Measurements from ENCODE around the gene SLA2. TPM values are rescaled to one million over a fixed set of nuclear protein-coding genes. Genes with fewer than 3 reads are reported as not detected.

SLA2 gene
- total RNA-seq, 1 experiment from 2014 or later: 0.13 TPM

- ATAC-seq: no peak
- in situ Hi-C loops (cut with HindIII; ENCODE audit: low pct_unique_long_range_greater_than_20kb, low sequenced_read_pairs): no loop called here
Measured at GRCh38 chr20:36653456-36653855, 7.5 kb upstream of the SLA2 start.

GRCh38 chr20:36647196-36648121, 1.5 kb upstream of the SLA2 start:
- ATAC-seq: no peak
- ChIA-PET POLR2A (no interaction called here), CTCF (no interaction called here)
- TF ChIP-seq TCF7L2 (IDR thresholded peaks at IDR 0.05; ENCODE audit: low read depth, low read length) (no peak), SIN3A (IDR thresholded peaks at IDR 0.05; ENCODE audit: borderline replicate concordance, insufficient read depth, low read depth, low read length) (no peak), POLR2AphosphoS5 (IDR thresholded peaks at IDR 0.05; ENCODE audit: low read depth, low read length) (no peak), REST (IDR thresholded peaks at IDR 0.05; ENCODE audit: insufficient read depth in 1 of 2, low read depth in 2 of 2, low read length in 1 of 2) (no peak)
- TF ChIP-seq, protein P1, sequence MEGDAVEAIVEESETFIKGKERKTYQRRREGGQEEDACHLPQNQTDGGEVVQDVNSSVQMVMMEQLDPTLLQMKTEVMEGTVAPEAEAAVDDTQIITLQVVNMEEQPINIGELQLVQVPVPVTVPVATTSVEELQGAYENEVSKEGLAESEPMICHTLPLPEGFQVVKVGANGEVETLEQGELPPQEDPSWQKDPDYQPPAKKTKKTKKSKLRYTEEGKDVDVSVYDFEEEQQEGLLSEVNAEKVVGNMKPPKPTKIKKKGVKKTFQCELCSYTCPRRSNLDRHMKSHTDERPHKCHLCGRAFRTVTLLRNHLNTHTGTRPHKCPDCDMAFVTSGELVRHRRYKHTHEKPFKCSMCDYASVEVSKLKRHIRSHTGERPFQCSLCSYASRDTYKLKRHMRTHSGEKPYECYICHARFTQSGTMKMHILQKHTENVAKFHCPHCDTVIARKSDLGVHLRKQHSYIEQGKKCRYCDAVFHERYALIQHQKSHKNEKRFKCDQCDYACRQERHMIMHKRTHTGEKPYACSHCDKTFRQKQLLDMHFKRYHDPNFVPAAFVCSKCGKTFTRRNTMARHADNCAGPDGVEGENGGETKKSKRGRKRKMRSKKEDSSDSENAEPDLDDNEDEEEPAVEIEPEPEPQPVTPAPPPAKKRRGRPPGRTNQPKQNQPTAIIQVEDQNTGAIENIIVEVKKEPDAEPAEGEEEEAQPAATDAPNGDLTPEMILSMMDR (IDR thresholded peaks at IDR 0.05): no peak
- no TSS peak for BruUV-seq (replicated peaks)
- Histone ChIP-seq H3K36me3 (ENCODE audit: control insufficient read depth, insufficient read depth, low read length) (no peaks in the 10 kb centered on the region), H3K4me3 (ENCODE audit: low read depth in 2 of 2, low read length in 2 of 2) (no peak overlapping the region), H3K27ac (ENCODE audit: low read length) (no peak overlapping the region), H3K9me3 (ENCODE audit: control insufficient read depth, insufficient read depth, low read depth, low read length) (no peaks in the 10 kb centered on the region), H3K4me1 (ENCODE audit: control insufficient read depth, insufficient read depth, low read length) (peaks cover 8% of the 10 kb centered on the region), H3K27me3 (ENCODE audit: control insufficient read depth, insufficient read depth, low read length) (no peaks in the 10 kb centered on the region)
- in situ Hi-C loops (cut with HindIII; ENCODE audit: low pct_unique_long_range_greater_than_20kb, low sequenced_read_pairs): no loop called here
- intact Hi-C loops (cut with micrococcal nuclease; ENCODE audit: unreplicated experiment): no loop called here
- no peak for DNase-seq (ENCODE audit: low read depth, low spot score)

More at GRCh38 chr20:36653456-36653855, 7.5 kb upstream of the SLA2 start:
- Histone ChIP-seq H3K4me3 (ENCODE audit: low read depth in 2 of 2, low read length in 2 of 2) (no peak overlapping the region), H3K9me3 (ENCODE audit: control insufficient read depth, insufficient read depth, low read depth, low read length) (no peaks in the 10 kb centered on the region), H3K4me1 (ENCODE audit: control insufficient read depth, insufficient read depth, low read length) (no peaks in the 10 kb centered on the region), H3K36me3 (ENCODE audit: control insufficient read depth, insufficient read depth, low read length) (no peaks in the 10 kb centered on the region), H3K27ac (ENCODE audit: low read length) (no peak overlapping the region), H3K27me3 (ENCODE audit: control insufficient read depth, insufficient read depth, low read length) (no peaks in the 10 kb centered on the region)
- ChIA-PET CTCF (no interaction called here), POLR2A (no interaction called here)
- intact Hi-C loops (cut with micrococcal nuclease; ENCODE audit: unreplicated experiment): no loop called here
- no peak for TF ChIP-seq REST (IDR thresholded peaks at IDR 0.05; ENCODE audit: insufficient read depth in 1 of 2, low read depth in 2 of 2, low read length in 1 of 2)
- no peak for TF ChIP-seq SIN3A (IDR thresholded peaks at IDR 0.05; ENCODE audit: borderline replicate concordance, insufficient read depth, low read depth, low read length)
- no peak for TF ChIP-seq TCF7L2 (IDR thresholded peaks at IDR 0.05; ENCODE audit: low read depth, low read length)
- TF ChIP-seq, protein P1 (IDR thresholded peaks at IDR 0.05): no peak
- no peak for TF ChIP-seq POLR2AphosphoS5 (IDR thresholded peaks at IDR 0.05; ENCODE audit: low read depth, low read length)
- DNase-seq (ENCODE audit: low read depth, low spot score): no peak
- no TSS peak for BruUV-seq (replicated peaks)
